GM03348 (cell line): ENCODE data around the gene HBE1.
A peak's percentile ranks its signal among the peaks of the same experiment; 100 is the strongest.
"Not testable (repeated sequence)": the region's sequence is repeated elsewhere in the genome, so short reads cannot be mapped to it uniquely, and the experiment has no call there.

ENCODE experiments used
- DNase-seq: peaks from one replicate; pipeline ENCODE4 v3.0.0; 2012; ENCODE audit warnings: low spot score

The HBE1 gene

GRCh38 chr11:5269715-5270147, at the start of gene HBE1:
TSS of gene HBE1 (minus strand) at chr11:5269945. CDS start at chr11:5269890, 55 bp downstream.
- DNase-seq: no peak

DNA sequence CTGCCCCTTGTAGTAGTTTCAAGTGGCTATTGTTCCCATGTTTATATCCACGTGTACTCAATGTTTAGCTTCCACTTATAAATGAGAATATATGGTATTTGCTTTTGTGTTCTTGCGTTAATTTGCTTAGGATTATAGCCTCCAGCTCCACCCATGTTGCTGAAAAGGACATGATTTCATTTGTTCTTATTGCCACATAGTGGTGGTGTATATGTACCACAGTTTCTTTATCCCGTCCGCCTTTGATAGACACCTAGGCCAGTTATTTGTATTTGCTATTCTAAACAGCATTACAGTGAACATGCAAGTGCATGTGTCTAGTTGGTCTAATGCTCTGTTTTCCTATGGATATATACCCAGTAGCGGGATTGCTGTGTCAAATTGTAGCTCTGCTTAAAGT, 47.5 kb upstream of the HBE1 start:
- no peak for DNase-seq

GRCh38 chr11:5313326-5314023, 43.7 kb upstream of the HBE1 start:
- DNase-seq: not testable (repeated sequence)

DNA sequence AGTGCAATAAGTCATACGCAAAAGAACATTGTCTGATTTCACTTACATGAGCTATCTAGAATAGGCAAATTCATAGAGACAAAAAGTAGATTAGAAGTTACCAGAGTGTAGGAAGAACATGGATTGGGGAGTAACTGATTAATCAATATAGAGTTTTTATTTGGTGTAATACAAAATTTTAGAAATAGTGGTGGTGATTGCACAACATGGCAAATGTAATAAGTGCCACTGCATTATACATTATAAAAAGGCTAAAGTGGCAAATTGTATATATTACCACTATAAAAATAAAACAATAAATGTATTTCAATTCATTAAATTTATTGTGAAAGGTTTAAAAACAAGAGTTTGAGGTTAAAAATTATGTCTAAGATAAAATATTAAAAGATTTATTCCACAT, 40.7 kb upstream of the HBE1 start:
- no peak for DNase-seq

GRCh38 chr11:5307256-5308019, 37.7 kb upstream of the HBE1 start:
- DNase-seq: no peak

DNA sequence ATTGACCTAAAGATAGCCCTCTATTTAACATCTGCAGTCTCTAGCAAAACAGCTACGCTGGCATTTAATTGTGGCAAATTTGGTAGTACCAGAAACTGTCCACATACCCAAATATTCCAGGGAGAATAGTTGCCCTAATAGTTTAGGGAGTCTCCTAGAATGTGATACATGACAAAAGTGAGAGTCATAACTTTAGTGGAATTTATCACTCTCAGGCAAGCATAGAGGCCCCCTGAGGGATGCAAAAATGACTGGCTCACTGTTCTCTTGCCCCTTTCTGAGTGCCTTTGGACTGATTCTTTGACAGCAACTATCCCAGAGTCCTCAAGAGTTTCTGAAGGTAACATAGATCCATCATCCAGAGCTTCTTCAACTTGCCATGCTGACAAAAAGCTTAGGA, 34.3 kb upstream of the HBE1 start:
- DNase-seq: peak; percentile 17

GRCh38 chr11:5303626-5304025, 33.9 kb upstream of the HBE1 start:
- no peak for DNase-seq

- no peak for DNase-seq
Measured at GRCh38 chr11:5301846-5302245, 32.1 kb upstream of the HBE1 start, which contains the start of gene OR51B4. TSS of gene OR51B4 (minus strand) at chr11:5301946. CDS start at chr11:5301946, 0 bp downstream.

DNA sequence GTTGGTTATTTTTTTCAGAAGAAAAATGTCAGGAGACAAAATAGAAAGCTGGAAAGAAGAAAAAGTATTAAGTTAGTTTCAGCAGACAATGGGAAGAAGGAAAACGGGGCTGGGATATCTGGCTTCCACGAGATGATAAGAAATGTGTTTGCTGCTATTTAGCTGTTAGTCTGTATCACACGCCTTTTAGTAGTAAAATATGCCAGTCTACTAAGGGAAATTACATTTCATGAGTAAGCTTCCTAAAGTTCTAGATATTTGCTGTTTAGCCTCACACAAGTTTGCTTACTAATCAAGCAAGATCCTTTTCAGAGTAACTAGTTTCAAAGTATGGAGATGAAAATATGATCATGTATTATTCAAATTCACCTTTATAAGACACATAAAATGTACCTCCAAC, 30.5 kb upstream of the HBE1 start:
- no peak for DNase-seq

DNA sequence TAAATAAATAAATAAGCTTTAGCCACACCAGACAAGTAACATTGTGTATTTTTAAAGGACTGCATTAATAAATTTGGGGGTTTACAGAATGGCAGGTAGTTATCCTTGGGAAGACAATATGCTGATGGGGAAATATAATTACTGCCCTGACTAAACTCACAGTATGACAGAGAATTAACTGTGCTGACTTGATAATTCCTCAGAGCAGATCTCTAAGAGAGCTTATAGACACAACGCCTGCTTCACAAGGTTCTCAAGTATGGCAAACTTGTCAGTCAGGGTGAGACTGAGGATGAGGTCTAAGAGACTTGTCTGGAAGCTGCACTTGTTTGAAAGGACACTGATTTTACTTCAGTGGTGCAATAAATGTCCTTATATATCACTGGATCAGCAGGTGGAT, 28.7 kb upstream of the HBE1 start:
- DNase-seq: no peak

DNA sequence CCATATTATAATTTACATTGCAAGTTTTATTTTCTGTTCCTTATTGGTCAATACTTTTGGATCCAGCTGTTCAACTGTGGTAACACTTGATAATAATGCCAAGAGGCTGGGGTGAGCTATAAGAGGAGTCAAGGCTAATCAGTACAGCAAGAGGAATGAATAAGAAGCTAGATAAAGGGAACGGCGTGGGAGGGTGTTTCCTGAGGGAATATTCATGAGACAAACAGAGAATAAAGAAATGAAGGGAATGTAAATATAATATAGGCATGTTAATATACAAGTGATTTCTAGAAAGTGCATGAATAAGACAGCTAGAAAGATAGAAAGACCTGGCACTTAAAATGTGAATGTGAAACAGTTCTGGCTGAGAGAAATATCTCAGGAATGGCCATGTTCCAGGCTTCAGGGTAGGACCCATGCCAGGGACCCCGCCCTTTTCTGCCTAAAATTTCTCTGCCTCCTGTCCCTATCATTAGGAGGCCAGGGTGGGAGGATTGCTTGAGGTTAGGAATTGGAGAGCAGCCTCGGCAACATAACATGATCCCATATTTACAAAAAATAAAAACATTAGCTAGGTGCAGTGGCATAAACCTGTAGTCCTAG, 28.1 kb upstream of the HBE1 start:
- no peak for DNase-seq

- not testable (repeated sequence) for DNase-seq
Measured at GRCh38 chr11:5294342-5294995, 24.7 kb upstream of the HBE1 start.

- DNase-seq: no peak
Measured at GRCh38 chr11:5293028-5293427, 23.3 kb upstream of the HBE1 start.

- DNase-seq: peak; percentile 27
Measured at GRCh38 chr11:5291207-5291838, 21.6 kb upstream of the HBE1 start.

DNA sequence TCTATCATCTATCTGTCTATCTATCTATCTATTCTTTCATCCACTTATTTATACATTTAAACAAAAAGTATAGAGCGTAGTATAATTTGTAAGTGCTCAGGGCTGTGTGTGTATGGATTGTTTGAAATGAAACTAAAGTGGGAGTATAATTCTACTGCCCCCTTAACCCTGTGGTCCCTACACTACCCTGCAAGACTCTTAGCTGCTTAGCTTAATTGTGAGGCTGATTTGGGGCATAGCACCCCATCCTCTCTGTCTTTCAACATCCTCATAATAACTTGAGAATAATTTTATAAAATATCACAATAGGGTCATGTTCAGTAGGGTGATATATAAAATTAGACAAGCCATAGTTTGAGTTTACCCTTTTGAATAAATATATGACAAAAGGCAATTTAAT, 20.4 kb upstream of the HBE1 start:
- no peak for DNase-seq

DNA sequence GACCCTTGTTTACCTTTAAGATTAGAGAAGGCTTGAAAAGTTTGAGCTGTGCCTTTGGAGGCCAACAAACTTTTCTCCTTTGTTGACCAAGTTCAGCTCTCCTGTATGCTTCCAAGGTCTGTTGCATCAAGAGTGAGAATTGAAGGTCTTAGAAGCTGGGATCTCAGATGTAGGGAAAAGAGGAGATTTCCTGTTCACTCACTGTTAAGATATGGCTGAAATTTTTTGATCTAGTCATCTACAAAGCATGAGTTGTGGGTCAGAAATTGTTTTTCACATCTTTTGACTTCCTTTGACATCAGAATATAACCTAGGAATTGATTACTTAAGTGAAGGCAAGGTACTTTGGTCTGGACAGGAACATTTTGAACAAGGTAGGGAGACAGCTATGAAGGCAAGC, 20.0 kb upstream of the HBE1 start:
- DNase-seq: no peak

GRCh38 chr11:5288906-5289550, 19.3 kb upstream of the HBE1 start:
- DNase-seq: no peak

DNA sequence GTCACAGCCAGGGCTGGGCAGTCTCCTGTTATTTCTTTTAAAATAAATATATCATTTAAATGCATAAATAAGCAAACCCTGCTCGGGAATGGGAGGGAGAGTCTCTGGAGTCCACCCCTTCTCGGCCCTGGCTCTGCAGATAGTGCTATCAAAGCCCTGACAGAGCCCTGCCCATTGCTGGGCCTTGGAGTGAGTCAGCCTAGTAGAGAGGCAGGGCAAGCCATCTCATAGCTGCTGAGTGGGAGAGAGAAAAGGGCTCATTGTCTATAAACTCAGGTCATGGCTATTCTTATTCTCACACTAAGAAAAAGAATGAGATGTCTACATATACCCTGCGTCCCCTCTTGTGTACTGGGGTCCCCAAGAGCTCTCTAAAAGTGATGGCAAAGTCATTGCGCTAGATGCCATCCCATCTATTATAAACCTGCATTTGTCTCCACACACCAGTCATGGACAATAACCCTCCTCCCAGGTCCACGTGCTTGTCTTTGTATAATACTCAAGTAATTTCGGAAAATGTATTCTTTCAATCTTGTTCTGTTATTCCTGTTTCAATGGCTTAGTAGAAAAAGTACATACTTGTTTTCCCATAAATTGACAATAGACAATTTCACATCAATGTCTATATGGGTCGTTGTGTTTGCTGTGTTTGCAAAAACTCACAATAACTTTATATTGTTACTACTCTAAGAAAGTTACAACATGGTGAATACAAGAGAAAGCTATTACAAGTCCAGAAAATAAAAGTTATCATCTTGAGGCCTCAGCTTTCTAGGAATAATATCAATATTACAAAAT, 18.6 kb upstream of the HBE1 start:
- DNase-seq: no peak

DNA sequence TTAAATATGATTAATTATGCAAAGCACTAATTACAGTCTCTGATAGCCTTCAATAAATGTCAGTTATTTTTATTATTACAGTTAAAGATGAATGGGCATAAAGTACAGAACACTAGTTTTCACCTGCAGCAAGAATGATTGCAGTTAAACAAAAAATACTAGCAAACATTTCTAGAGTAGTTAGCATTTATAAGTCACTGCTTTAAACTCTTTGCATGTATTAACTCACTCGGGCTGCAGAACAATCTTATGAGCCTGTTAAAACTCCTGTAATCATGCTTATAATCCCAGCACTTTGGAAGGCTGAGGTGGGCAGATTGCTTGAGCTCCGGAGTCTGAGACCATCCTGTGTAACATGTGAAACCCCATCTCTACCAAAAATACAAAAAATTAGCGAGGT, 17.2 kb upstream of the HBE1 start:
- DNase-seq: no peak

DNA sequence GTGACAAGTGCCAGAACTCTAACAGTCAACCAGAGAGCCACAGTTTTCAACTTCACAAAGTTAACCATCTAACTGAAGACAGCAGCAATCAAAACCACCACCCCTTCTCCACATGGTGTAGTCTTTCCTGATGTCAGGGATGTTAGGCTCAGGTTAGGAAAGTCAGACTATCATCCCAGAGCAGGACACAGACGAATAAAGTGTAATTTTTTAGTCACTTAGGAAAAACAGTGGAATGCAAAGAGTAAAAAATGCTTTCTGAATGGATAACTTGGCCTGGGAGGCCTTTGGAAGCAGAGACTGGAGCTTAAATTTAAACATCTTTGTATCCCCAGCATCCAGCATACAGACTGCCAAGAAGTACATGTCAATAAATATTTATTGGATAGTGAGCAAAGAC, 16.6 kb upstream of the HBE1 start:
- no peak for DNase-seq
